ENCODE results near the gene MLEC. TPM values are rescaled to one million over a fixed set of nuclear protein-coding genes. Genes with fewer than 3 reads are reported as not detected.
A peak's percentile ranks its signal among the peaks of the same experiment; 100 is the strongest.

Gene MLEC
- total and polyA plus RNA-seq, 10 donors: 7.7 to 117 (median 68.9) TPM

- H3K27ac ChIP-seq: peak overlapping the region in 6 of 8 donors; percentile 43 to 96 (median 93)
Observed at GRCh38 chr12:120685522-120685921, 1.4 kb upstream of the MLEC start.

DNA sequence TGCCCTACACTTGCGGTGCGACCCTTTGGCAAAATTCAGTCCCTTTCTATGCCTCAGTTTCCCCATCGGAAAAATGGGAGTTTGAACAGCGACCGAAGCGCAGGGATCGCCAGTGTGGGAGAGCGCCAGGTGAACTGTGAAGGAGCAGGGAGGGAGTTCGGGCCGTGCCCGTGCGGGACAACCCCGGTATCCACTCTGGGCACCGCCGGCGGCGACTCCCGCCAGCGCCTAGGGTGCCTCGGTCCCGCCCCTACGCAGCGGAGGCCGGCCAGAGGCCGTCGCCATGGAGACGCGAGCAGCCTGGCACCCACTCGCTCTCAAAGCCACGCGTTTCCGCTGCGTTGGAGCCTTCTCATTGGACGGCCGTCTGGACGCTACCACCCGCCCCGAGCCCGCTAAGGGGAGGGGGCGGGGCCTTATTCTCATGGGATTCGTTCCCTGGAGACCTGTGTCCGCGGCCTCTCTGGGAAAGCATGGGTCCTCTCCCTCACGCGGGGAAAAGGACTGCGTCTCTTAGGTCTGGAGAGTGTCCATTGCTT, 729 bp upstream of the MLEC start:
- Histone ChIP-seq H3K4me3 (peak overlapping the region; percentile 81 to 98 (median 95)), H3K27ac (peak overlapping the region; percentile 86 to 96 (median 93)), H3K36me3 (no peaks in the 10 kb centered on the region), H3K27me3 (replicated peaks in 1 of 7) (no peaks in the 10 kb centered on the region), H3K4me1 (peaks cover 34 to 63% (median 57%) of the 10 kb centered on the region in 6 donors), H3K9me3 (no peaks in the 10 kb centered on the region)
- TF ChIP-seq POLR2AphosphoS5 (IDR thresholded peaks at IDR 0.05) (peak; percentile 45 to 79 (median 70)), POLR2A (IDR thresholded peaks at IDR 0.05) (peak in 1 of 3 donors; percentile 63)
- TF ChIP-seq, protein P1, sequence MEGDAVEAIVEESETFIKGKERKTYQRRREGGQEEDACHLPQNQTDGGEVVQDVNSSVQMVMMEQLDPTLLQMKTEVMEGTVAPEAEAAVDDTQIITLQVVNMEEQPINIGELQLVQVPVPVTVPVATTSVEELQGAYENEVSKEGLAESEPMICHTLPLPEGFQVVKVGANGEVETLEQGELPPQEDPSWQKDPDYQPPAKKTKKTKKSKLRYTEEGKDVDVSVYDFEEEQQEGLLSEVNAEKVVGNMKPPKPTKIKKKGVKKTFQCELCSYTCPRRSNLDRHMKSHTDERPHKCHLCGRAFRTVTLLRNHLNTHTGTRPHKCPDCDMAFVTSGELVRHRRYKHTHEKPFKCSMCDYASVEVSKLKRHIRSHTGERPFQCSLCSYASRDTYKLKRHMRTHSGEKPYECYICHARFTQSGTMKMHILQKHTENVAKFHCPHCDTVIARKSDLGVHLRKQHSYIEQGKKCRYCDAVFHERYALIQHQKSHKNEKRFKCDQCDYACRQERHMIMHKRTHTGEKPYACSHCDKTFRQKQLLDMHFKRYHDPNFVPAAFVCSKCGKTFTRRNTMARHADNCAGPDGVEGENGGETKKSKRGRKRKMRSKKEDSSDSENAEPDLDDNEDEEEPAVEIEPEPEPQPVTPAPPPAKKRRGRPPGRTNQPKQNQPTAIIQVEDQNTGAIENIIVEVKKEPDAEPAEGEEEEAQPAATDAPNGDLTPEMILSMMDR (IDR thresholded peaks at IDR 0.05 in 8 of 11, conservative IDR thresholded peaks at IDR 0.05 in 3 of 11): no peak
- peak; percentile 99 for DNase-seq
- intact Hi-C loops (cut with DNase I; ENCODE audit: low total_unique reads): no loop called here
- WGBS, 5 donors: 0 to 1% (median 1%) methylated on average over 44 to 46 of the region's 46 CpGs

More at GRCh38 chr12:120685522-120685921, 1.4 kb upstream of the MLEC start:
- H3K9me3 ChIP-seq: no peaks in the 10 kb centered on the region
- H3K4me1 ChIP-seq: peaks cover 32 to 60% (median 52%) of the 10 kb centered on the region in 6 donors
- no peak for DNase-seq
- intact Hi-C loops (cut with DNase I; ENCODE audit: low total_unique reads): no loop called here
- H3K27me3 ChIP-seq (replicated peaks in 1 of 7): no peaks in the 10 kb centered on the region
- TF ChIP-seq POLR2A (IDR thresholded peaks at IDR 0.05): no peak
- no peak for TF ChIP-seq POLR2AphosphoS5 (IDR thresholded peaks at IDR 0.05)
- TF ChIP-seq, protein P1 (IDR thresholded peaks at IDR 0.05 in 8 of 11, conservative IDR thresholded peaks at IDR 0.05 in 3 of 11): no peak
- no peaks in the 10 kb centered on the region for H3K36me3 ChIP-seq
- peak overlapping the region in 3 of 8 donors; percentile 82 to 98 (median 91) for H3K4me3 ChIP-seq
- WGBS, 5 donors: 33 to 54% (median 42%) methylated on average over 3 of the region's 3 CpGs

DNA sequence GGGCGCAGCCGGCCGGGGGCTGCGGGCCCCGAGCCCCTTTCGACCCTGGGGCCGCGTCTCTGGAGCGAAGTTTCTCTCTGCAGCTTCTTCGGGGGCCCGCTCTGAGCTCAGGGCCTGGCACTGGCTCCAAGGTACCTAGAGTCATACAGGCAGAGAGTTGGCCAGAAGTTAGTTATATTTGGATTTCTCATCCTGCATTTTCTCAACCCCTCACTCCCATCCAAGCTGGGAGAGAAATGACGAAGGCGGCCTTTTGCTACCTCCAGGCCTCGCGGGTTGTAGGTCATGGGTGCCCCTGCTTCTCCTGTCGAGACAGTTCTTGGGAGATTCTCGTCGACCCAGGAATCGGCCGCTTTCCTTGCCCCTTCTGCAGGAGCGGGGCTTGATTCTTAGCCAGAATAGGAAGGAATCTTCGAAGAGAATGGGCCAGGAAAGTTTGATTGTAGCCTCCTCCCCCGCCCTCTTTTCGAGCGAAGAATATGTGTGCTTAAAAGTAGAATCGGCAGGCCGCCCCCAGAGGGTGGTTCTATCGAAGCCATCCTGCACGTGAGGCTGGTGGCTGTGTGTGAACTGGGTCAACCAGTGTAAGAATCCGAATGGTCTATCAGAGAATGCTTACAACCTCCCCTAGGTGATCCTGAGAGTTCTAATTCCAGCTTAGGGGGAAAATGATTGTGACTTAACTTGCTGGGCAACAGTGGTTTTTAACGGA, 785 bp downstream of the MLEC start:
- H3K9me3 ChIP-seq: no peaks in the 10 kb centered on the region
- TF ChIP-seq, protein P1 (IDR thresholded peaks at IDR 0.05 in 8 of 11, conservative IDR thresholded peaks at IDR 0.05 in 3 of 11): no peak
- TF ChIP-seq POLR2A (IDR thresholded peaks at IDR 0.05) (no peak), POLR2AphosphoS5 (IDR thresholded peaks at IDR 0.05) (no peak)
- peak overlapping the region; percentile 81 to 98 (median 95) for H3K4me3 ChIP-seq
- H3K27ac ChIP-seq: peak overlapping the region; percentile 86 to 96 (median 93)
- WGBS, 5 donors: 0 to 1% (median 0%) methylated on average over 22 to 31 of the region's 31 CpGs
- intact Hi-C loops (cut with DNase I; ENCODE audit: low total_unique reads): no loop called here
- peak; percentile 79 for DNase-seq
- H3K36me3 ChIP-seq: peaks cover 0 to 1% (median 0%) of the 10 kb centered on the region in 6 donors
- no peaks in the 10 kb centered on the region for H3K27me3 ChIP-seq (replicated peaks in 1 of 7)
- peaks cover 40 to 79% (median 69%) of the 10 kb centered on the region in 6 donors for H3K4me1 ChIP-seq

DNA sequence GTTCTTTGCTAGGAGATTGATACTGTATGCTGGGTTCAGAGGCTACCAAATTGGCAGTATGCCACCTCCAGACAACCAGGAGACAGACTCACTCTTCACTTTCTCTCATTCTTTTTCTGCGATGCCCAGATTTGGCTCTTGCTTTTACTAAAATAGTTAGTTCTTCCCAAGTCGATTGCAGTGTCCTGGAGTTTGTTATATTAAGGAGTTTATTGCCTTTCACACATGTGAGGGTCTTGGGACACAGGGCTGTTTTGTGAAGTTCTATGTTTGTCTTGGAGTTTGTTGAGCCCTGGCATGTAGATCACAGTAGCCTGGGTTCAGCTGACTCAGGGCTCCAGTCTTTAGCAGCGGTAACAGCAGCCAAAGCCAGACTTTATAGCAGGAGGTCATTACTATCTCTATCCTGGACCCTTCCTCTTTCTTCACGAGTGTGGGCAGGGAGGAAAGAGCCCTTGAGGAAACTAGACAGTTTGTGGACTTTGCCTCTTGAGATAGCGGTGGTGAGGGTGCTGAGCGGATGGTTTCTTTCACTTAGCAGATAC, 1.6 kb downstream of the MLEC start:
- H3K4me3 ChIP-seq: peak overlapping the region; percentile 81 to 98 (median 95)
- peak overlapping the region in 5 of 8 donors; percentile 92 to 96 (median 93) for H3K27ac ChIP-seq
- no peak for TF ChIP-seq POLR2AphosphoS5 (IDR thresholded peaks at IDR 0.05)
- TF ChIP-seq, protein P1 (IDR thresholded peaks at IDR 0.05 in 8 of 11, conservative IDR thresholded peaks at IDR 0.05 in 3 of 11): no peak
- TF ChIP-seq POLR2A (IDR thresholded peaks at IDR 0.05): no peak
- H3K27me3 ChIP-seq (replicated peaks in 1 of 7): no peaks in the 10 kb centered on the region
- no peak for DNase-seq
- 10 to 23% (median 18%) methylated on average over 6 of the region's 6 CpGs for WGBS, 5 donors
- no peaks in the 10 kb centered on the region for H3K9me3 ChIP-seq
- intact Hi-C loops (cut with DNase I; ENCODE audit: low total_unique reads): no loop called here
- H3K4me1 ChIP-seq: peaks cover 40 to 85% (median 70%) of the 10 kb centered on the region in 6 donors
- H3K36me3 ChIP-seq: peaks cover 0 to 10% (median 3%) of the 10 kb centered on the region in 6 donors
